ENCODE results near the gene LAMTOR5.
"Not testable (repeated sequence)": the region's sequence is repeated elsewhere in the genome, so short reads cannot be mapped to it uniquely, and the experiment has no call there.

The LAMTOR5 gene

GRCh38 chr1:110407260-110408210, at the start of gene LAMTOR5:
LAMTOR5 (minus strand) TSS chr1:110407694; CDS start chr1:110407620, 74 bp downstream.
- peak; percentile 81 for DNase-seq (ENCODE audit: low read depth)

GRCh38 chr1:110457206-110457605, 49.7 kb upstream of the LAMTOR5 start:
- no peak for DNase-seq (ENCODE audit: low read depth)

GRCh38 chr1:110455151-110455550, 47.7 kb upstream of the LAMTOR5 start:
- no peak for DNase-seq (ENCODE audit: low read depth)

- no peak for DNase-seq (ENCODE audit: low read depth)
These were observed 46.8 kb upstream of the LAMTOR5 start for GRCh38 chr1:110454328-110454727.

GRCh38 chr1:110453829-110454228, 46.3 kb upstream of the LAMTOR5 start:
- DNase-seq (ENCODE audit: low read depth) = no peak

GRCh38 chr1:110452330-110452729, 44.8 kb upstream of the LAMTOR5 start:
- no peak for DNase-seq (ENCODE audit: low read depth)

GRCh38 chr1:110450929-110451328, 43.4 kb upstream of the LAMTOR5 start, which contains the start of gene PROK1:
PROK1 (plus strand) TSS chr1:110451149; CDS start chr1:110451217, 68 bp downstream.
- no peak for DNase-seq (ENCODE audit: low read depth)

- DNase-seq (ENCODE audit: low read depth) = no peak
These were observed 42.5 kb upstream of the LAMTOR5 start for GRCh38 chr1:110449661-110450651.

- DNase-seq (ENCODE audit: low read depth) = no peak
These were observed 37.1 kb upstream of the LAMTOR5 start for GRCh38 chr1:110444561-110444960.

GRCh38 chr1:110443451-110443850, 36.0 kb upstream of the LAMTOR5 start:
- no peak for DNase-seq (ENCODE audit: low read depth)

- DNase-seq (ENCODE audit: low read depth) = no peak
These were observed 34.4 kb upstream of the LAMTOR5 start for GRCh38 chr1:110441888-110442287.

GRCh38 chr1:110440877-110441276, 33.4 kb upstream of the LAMTOR5 start:
- DNase-seq (ENCODE audit: low read depth) = peak; percentile 6

GRCh38 chr1:110439873-110440272, 32.4 kb upstream of the LAMTOR5 start:
- DNase-seq (ENCODE audit: low read depth) = not testable (repeated sequence)

- no peak for DNase-seq (ENCODE audit: low read depth)
These were observed 31.4 kb upstream of the LAMTOR5 start for GRCh38 chr1:110438893-110439292.

- not testable (repeated sequence) for DNase-seq (ENCODE audit: low read depth)
These were observed 30.3 kb upstream of the LAMTOR5 start for GRCh38 chr1:110437645-110438299.

- no peak for DNase-seq (ENCODE audit: low read depth)
These were observed 29.1 kb upstream of the LAMTOR5 start for GRCh38 chr1:110436635-110437034.

GRCh38 chr1:110434946-110435345, 27.5 kb upstream of the LAMTOR5 start:
- DNase-seq (ENCODE audit: low read depth) = no peak

- no peak for DNase-seq (ENCODE audit: low read depth)
These were observed 26.3 kb upstream of the LAMTOR5 start for GRCh38 chr1:110433803-110434202.

- no peak for DNase-seq (ENCODE audit: low read depth)
These were observed 25.7 kb upstream of the LAMTOR5 start for GRCh38 chr1:110433213-110433612.

GRCh38 chr1:110430901-110431300, 23.4 kb upstream of the LAMTOR5 start:
- no peak for DNase-seq (ENCODE audit: low read depth)

- DNase-seq (ENCODE audit: low read depth) = no peak
These were observed 22.9 kb upstream of the LAMTOR5 start for GRCh38 chr1:110430366-110430765.

- no peak for DNase-seq (ENCODE audit: low read depth)
These were observed 21.5 kb upstream of the LAMTOR5 start for GRCh38 chr1:110428946-110429345.
